ENCODE data around the gene TRIM10. TPM values are rescaled to one million over a fixed set of nuclear protein-coding genes. Genes with fewer than 3 reads are reported as not detected.

TRIM10 gene
- total RNA-seq, 1 donor from 2014 or later: not detected

DNA sequence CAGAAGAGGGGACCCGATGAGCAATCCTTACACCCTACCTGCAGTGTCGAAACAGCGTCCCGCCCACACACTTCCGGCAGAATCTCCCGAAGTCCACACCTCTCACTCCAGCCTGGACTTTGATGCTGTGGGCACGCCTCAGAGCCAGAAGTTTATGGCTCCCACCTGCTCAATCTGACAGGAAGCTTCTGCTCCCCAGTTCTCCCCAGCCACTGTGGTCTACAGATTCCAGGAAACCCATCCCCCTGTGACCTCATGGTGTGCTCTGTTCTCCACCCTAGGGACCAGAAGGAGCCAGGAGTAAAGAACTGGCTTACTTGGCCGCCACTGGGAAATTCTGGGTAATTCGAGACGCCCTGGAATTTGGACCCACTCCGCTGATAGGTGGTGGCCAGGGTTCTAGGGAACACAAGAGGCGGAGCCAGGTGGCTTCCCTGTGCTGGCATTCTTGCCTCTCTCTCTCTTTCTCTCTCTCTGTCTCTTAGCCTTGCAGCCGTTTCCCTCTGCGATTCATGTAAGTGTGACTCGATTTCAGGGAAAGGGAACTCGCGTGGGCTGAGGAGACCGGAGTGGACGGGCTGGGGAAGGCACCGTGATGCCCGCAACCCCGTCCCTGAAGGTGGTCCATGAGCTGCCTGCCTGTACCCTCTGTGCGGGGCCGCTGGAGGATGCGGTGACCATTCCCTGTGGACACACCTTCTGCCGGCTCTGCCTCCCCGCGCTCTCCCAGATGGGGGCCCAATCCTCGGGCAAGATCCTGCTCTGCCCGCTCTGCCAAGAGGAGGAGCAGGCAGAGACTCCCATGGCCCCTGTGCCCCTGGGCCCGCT, 2.3 kb upstream of the TRIM10 start, which contains the start of gene TRIM15:
Gene TRIM15 (plus strand): TSS at position 457 of the 828 bp plus-strand sequence. CDS start 139 bp downstream, at position 596.
- TF ChIP-seq, protein P1, sequence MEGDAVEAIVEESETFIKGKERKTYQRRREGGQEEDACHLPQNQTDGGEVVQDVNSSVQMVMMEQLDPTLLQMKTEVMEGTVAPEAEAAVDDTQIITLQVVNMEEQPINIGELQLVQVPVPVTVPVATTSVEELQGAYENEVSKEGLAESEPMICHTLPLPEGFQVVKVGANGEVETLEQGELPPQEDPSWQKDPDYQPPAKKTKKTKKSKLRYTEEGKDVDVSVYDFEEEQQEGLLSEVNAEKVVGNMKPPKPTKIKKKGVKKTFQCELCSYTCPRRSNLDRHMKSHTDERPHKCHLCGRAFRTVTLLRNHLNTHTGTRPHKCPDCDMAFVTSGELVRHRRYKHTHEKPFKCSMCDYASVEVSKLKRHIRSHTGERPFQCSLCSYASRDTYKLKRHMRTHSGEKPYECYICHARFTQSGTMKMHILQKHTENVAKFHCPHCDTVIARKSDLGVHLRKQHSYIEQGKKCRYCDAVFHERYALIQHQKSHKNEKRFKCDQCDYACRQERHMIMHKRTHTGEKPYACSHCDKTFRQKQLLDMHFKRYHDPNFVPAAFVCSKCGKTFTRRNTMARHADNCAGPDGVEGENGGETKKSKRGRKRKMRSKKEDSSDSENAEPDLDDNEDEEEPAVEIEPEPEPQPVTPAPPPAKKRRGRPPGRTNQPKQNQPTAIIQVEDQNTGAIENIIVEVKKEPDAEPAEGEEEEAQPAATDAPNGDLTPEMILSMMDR (IDR thresholded peaks at IDR 0.05; ENCODE audit: unreplicated experiment): no peak
- Mint-ChIP-seq H3K27ac (no peak within 1 kb of the TSS), H3K9me3 (no peaks in the 10 kb centered on the region), H3K4me3 (no peak within 1 kb of the TSS), H3K36me3 (no peaks in the 10 kb centered on the region), H3K4me1 (no peaks in the 10 kb centered on the region), H3K27me3 (ENCODE audit: low read depth) (peaks cover 78% of the 10 kb centered on the region)
- DNase-seq (ENCODE audit: low spot score in 2 of 2, unreplicated experiment in 2 of 2): no peak

DNA sequence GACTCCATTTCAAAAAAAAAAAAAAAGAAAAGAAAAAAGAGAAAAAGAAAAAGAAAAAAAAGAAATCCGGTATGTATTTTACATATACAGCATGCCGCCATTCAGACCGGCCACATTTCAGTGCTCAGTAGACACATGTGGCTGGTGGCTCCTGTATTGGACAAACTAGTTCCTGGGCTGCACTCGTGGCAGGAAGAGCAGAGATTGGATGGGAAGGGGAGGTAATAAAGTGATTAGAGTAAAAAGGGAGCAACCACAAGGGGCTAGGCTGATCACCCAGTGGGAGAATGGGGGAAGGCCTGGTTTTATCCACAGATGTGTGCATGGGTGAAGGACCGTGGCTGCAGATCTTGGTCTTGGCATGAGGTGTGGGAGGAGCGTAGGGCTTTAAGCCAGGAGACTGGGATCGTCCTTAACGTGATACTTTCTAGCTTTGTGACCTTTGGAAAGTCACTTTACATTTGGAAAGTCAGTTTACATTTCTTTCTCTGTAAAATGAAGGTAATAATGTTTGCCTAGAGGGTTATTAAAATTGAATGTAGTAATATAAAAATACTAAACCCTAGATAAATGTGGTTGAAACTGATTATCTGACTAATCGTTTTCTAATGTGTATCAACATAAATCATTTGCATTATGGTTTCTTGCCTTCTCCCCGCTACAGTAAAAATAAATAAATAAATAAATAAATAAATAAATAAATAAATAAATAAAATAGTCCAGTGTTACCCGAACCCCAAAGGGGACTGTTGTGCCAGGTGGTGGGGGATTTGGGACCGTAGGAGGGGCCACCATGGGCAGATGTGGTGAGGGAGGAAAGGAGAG, 1.5 kb upstream of the TRIM10 start:
- Mint-ChIP-seq H3K9me3 (no peaks in the 10 kb centered on the region), H3K27ac (no peak overlapping the region), H3K36me3 (no peaks in the 10 kb centered on the region), H3K4me1 (no peaks in the 10 kb centered on the region), H3K27me3 (ENCODE audit: low read depth) (peaks cover 76% of the 10 kb centered on the region), H3K4me3 (no peak overlapping the region)
- no peak for DNase-seq (ENCODE audit: low spot score in 2 of 2, unreplicated experiment in 2 of 2)
- TF ChIP-seq, protein P1 (IDR thresholded peaks at IDR 0.05; ENCODE audit: unreplicated experiment): no peak

DNA sequence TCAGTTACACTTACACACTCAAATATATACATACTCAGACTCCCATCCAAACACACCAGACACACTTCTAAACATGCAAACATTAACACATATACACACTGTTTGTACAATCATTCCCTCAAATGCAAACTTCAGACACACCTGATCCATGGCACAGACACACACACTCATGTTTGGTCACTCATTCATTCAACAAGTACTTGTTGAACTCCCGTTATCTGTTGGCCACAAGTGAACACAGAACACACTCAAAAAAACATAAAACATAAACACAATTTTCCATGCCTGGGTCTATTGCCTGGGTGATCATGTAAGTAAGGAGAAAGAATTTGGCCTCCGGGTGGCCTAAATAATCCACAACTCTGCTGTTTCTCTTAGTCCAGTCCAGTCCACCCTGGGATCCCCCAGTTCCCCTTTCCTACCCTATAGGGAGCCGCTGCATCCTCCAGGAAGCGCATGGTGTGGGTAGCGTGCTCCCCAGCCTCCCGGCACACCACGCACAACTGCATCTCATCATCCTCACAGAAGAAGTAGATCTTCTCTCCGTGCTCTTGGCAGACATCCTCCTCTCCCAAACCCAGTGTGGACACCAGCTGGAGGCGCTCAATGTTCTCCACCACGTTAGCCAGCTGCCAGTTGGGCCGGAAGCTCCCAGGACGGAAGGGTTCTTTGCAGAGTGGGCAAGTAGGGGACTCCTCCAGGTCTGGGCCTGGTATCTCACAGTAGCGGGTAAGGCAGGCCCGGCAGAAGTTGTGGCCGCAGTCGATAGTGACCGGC, 815 bp downstream of the TRIM10 start:
- Mint-ChIP-seq H3K36me3 (no peaks in the 10 kb centered on the region), H3K9me3 (no peaks in the 10 kb centered on the region), H3K27me3 (ENCODE audit: low read depth) (peaks cover 68% of the 10 kb centered on the region), H3K4me1 (peaks cover 9% of the 10 kb centered on the region), H3K27ac (no peak overlapping the region), H3K4me3 (no peak overlapping the region)
- TF ChIP-seq, protein P1 (IDR thresholded peaks at IDR 0.05; ENCODE audit: unreplicated experiment): no peak
- DNase-seq (ENCODE audit: low spot score in 2 of 2, unreplicated experiment in 2 of 2): no peak

DNA sequence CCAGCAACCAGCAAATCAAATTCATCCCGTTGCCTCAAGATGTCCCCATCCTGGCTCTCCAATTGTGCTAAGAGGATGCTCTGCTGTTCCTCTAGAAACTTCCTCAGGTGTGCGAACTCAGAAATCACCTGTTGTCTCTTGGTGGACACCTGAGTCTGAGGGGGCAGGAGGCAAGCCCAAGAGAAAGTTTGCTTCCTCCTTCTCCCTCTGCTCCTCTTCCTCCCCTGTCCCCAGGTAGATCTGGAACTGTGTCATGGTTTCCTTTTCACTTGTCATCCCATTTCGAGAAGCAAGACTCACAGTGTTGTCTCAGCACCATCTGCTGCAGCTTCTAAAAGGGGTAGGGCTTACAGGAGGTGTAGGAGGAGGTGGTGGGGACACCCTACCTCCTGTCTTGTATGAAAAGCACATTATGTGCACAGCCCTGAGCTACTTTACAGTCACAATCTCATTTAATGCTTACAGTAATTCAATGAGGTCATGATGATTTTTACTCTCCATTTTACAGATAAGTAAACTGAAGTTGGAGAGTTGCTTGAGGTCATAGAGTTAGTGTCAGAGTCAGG, 2.5 kb downstream of the TRIM10 start:
- H3K4me1 Mint-ChIP-seq: peaks cover 17% of the 10 kb centered on the region
- no peak overlapping the region for H3K4me3 Mint-ChIP-seq
- H3K27ac Mint-ChIP-seq: no peak overlapping the region
- no peaks in the 10 kb centered on the region for H3K9me3 Mint-ChIP-seq
- no peak for DNase-seq (ENCODE audit: low spot score in 2 of 2, unreplicated experiment in 2 of 2)
- H3K36me3 Mint-ChIP-seq: no peaks in the 10 kb centered on the region
- peaks cover 66% of the 10 kb centered on the region for H3K27me3 Mint-ChIP-seq (ENCODE audit: low read depth)
- TF ChIP-seq, protein P1 (IDR thresholded peaks at IDR 0.05; ENCODE audit: unreplicated experiment): no peak

DNA sequence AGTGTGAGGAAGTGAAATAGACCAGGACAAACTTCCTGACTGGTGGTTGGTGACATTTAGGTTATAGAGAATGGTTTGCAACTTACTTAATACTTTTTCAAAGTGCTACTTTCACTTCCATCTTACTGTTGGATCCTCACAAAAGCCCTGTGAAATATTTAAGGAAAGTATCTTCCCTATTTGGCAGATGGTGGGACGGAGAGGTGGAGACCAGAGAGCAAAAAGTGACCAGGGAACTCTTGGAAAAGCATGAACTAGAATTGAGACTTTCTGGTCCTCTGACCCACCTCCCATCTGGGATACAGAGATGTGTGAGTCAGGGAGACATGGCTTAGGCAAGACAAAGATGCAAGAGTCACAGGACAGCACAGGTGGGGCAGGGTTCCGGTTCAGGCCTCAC, 3.0 kb downstream of the TRIM10 start:
- peaks cover 17% of the 10 kb centered on the region for H3K4me1 Mint-ChIP-seq
- no peaks in the 10 kb centered on the region for H3K36me3 Mint-ChIP-seq
- no peak overlapping the region for H3K27ac Mint-ChIP-seq
- no peak for DNase-seq (ENCODE audit: low spot score in 2 of 2, unreplicated experiment in 2 of 2)
- H3K27me3 Mint-ChIP-seq (ENCODE audit: low read depth): peaks cover 70% of the 10 kb centered on the region
- no peaks in the 10 kb centered on the region for H3K9me3 Mint-ChIP-seq
- H3K4me3 Mint-ChIP-seq: no peak overlapping the region
- TF ChIP-seq, protein P1 (IDR thresholded peaks at IDR 0.05; ENCODE audit: unreplicated experiment): no peak

Measured in mesothelial cell of epicardium (in vitro differentiated cells).